NCI-H748 (cell line): ENCODE results near the gene TBR1.

Source experiments
- DNase-seq: peaks from one replicate; lab custom pipeline; 2025; ENCODE audit not compliant: unreplicated experiment; lab: John Stamatoyannopoulos, UW

The TBR1 gene

GRCh38 chr2:161426922-161427663 lies 11.0 kb downstream of the TBR1 start:
- DNase-seq, result no peak

GRCh38 chr2:161427664-161428587 lies 11.8 kb downstream of the TBR1 start:
- no peak for DNase-seq

GRCh38 chr2:161430386-161430785 lies 14.3 kb downstream of the TBR1 start:
- DNase-seq, result no peak

- no peak for DNase-seq
These were observed 16.0 kb downstream of the TBR1 start for GRCh38 chr2:161432107-161432506.

DNA sequence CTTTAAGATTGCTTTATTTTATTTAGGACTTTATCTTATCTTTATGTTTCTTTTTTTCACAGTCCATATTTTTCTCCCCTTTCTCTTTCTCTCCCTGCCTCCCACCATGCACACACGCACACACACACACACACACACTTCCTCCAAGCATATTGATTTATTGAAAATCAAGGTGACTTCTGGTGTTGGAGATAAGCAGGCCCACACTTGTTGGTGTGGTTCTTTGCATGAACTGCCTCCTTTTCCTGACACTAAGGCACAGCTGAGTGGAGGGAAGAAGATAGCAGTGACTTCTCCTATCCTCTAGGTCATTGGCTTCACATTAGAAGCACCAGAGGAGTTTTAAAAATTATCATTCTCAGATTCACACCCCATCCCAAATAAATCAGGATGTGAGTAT lies 18.0 kb downstream of the TBR1 start:
- DNase-seq, result no peak

- no peak for DNase-seq
These were observed 20.3 kb downstream of the TBR1 start for GRCh38 chr2:161436411-161436810.

DNA sequence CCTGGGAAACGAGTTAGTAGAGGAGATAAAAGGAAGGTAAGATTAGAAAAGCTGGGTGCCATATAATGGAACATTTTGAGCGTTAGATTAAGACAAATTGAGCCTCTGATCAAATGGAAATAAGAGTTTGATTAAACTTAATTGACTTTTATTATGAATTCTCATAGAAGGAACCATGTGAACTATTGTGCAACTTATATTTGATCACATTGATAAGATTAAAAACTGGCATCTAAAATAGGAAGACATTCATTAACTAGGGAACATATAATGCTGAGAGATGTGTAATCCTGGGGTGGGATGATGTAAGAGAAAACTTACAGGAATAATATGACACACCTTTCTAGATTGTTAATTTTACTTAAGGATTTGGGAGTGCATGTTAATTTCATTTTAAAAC lies 22.5 kb downstream of the TBR1 start:
- DNase-seq, result no peak

- no peak for DNase-seq
These were observed 29.0 kb downstream of the TBR1 start for GRCh38 chr2:161445097-161445496.

DNA sequence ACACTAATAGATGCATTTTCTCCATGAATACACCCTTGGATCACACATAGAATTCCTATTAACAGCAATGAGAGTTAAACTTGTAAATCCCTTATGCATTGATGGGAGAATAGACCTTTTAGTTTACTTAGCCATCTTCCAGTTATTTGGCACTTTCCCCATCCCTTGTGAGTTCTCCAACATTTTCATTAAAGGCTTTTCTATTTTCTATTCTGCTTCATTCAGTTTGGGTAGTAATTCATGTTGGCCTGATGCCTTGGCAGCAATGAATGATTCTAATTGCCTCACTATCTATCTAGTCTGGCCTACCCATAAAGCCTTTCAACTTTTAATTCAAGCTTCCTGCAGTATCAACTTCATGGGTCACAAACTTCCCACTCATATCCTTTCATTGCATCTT lies 32.3 kb downstream of the TBR1 start:
- DNase-seq, result no peak

DNA sequence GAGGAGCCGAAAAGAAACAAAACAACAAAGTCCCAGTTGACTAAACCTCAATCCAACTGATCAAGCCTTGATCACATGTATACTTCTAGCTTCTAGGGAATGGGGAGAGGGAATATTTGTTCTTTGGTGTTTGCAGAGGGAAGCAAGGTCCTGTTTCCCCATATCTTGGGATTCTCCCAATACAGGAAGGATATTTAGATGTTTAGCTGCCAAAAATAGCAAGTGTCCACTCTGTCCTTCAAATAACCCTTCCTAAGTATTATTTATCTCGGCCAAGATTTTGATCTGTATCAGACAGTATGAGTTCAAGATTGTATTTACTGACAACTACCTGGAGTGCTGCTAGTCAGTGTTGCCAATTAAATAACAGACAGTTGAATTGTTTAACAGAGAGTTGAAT lies 55.5 kb downstream of the TBR1 start:
- no peak for DNase-seq

GRCh38 chr2:161474920-161475319 lies 58.8 kb downstream of the TBR1 start:
- DNase-seq, result no peak
